CMK (cell line): ENCODE results near the gene HOXB9.
A peak's percentile ranks its signal among the peaks of the same experiment; 100 is the strongest.

Experiments
- DNase-seq: peaks from one replicate; pipeline ENCODE4 v3.0.0-alpha.2; 2010; ENCODE audit warnings: low read depth

Gene HOXB9

DNA sequence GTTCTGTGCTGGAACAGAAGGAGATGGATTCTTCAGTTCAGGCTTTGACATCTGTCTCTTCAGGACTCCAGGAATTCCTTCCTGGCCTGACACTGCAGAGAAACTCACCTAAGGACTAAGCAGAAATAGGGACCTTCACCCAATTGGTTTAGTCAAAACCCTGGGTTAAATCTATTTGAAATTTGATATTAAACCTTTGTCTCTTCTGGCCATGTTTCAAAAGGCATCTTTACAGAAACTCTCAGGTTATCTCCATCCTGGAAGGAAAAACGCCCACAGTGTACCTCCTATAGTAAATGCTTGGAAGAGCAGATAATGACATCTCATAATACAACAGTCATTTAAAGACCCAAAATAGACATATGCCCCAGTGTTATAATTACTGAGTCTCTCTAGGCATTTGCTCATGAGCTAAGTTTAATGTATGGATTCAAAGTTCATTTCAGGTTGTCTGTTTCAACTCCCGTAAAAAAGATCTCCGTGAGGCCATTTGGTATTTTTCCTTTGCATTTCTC is 42.4 kb downstream of the HOXB9 start:
- no peak for DNase-seq

GRCh38 chr17:48582750-48583069 is 43.4 kb downstream of the HOXB9 start:
- DNase-seq, result no peak

DNA sequence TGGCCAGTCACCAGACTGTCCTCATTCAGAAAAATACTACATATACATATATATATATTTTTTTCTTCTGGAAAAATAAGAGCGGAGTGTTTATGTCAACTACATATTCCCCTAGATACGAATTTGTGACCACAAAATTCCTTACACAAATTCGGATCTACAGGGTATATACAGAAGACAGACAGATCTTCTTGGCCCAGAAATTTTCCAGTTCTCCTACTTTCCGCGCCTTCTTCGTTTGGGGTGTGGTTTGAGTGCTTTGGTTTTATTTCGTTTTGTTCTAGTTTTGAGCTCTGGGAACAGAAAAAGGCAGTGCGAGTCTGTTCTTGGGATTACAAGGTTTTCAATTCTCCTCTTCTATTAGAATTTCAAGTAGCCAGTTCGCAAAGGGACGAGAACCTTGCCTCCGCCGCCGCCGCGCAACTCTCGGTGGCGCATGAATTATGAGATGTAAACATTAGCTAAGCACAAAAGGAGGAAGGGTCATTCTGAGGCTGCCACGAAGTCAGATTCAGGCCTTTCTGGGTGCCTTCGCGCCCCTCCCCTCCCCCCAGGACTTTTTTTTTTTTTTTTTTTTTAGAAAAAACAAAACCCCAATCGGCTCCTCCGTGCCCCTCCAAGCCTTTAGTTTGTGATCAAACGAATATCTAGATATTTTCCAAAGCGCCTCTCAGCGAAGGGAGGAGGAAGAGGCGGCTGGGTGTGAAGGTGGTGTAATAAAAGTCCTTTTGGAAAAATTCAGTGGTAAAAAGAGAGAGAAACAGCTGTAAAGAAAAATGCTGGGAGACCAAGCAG is 46.2 kb downstream of the HOXB9 start:
- no peak for DNase-seq

- DNase-seq, result no peak
These were observed 46.7 kb downstream of the HOXB9 start for GRCh38 chr17:48579471-48579759.

DNA sequence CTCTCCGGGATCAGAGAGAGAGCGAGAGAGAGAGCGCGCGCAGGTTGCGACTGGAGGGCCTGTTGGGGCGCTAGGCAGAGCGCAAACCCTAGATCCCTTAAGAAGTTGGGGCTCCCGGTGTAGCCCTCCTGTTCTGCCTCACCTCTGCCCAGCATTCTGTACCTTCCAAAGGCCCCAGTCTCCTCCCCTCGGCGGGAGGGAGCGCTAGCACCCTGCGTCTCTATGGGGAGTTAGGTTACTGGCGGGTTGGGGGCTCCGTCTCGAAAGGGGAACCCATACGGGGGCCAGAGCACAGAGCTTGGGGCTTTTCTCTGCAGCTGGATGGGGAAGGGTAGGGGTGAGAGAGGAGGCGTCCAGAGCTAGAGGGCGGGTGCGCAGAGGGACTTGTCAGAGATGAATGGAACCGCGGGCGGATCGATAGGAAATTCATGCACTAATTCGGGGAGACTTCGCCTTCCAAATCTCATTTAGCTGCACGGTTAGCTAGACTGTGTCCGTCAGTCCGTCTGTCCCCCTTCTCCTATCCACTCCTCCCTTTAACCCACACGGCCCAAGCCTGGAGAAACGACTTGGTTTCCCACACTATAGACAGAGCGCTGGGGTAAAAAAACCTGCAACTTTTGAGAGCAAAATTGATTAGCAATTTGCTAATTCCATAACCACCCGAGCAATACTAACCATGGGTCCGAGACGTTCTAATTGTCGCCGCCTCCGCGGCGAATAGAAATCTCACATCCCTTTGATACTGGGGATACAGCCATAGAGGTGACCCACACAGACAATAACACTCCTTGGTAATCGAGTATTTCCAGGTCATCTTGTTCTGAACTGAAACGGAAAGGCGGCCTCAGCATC is 47.3 kb downstream of the HOXB9 start:
- no peak for DNase-seq

DNA sequence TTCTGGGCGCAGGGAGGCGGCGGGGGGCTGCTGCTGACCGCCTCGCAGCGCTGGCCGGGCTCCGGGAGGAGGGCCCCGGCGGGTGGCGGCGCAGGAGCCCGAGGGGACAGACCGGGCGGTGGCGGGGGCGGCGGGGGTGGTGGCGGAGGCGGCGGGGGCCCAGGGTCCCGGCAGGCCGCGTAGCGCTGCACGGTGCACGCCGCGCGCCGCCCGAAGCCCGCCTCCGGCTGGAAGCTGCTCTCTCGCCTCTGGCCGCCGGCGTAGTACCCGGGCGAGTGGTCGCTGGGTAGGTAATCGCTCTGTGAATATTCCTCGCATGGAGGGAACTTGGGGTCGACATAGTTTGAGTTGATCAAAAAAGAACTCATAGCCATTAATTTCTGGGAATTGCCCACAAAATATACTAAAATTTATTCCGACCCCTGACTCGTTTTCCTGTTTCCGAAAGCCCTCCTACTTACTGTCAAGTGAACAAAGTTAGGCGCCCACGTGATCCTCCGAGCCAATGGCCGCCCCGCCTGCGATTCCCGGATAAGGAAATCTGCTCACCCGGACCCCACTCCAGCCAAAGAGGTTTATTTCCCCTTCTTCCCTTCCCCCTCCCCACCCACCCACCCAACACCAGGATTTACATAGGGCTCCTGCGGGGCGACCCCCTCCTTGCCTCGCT is 48.1 kb downstream of the HOXB9 start, which contains the start of gene HOXB4:
TSS of gene HOXB4 (minus strand) at position 405 of the 670 bp plus-strand sequence. CDS start at position 374, 31 bp downstream.
- DNase-seq, result peak; percentile 81

- DNase-seq, result no peak
These were observed 48.7 kb downstream of the HOXB9 start for GRCh38 chr17:48577330-48577945.

- DNase-seq, result no peak
These were observed 49.5 kb downstream of the HOXB9 start for GRCh38 chr17:48576479-48577309.

GRCh38 chr17:48575673-48576478 is 50.3 kb downstream of the HOXB9 start:
- no peak for DNase-seq

- DNase-seq, result no peak
These were observed 51.0 kb downstream of the HOXB9 start for GRCh38 chr17:48575066-48575582.

GRCh38 chr17:48574505-48575065 is 51.6 kb downstream of the HOXB9 start:
- DNase-seq, result no peak

DNA sequence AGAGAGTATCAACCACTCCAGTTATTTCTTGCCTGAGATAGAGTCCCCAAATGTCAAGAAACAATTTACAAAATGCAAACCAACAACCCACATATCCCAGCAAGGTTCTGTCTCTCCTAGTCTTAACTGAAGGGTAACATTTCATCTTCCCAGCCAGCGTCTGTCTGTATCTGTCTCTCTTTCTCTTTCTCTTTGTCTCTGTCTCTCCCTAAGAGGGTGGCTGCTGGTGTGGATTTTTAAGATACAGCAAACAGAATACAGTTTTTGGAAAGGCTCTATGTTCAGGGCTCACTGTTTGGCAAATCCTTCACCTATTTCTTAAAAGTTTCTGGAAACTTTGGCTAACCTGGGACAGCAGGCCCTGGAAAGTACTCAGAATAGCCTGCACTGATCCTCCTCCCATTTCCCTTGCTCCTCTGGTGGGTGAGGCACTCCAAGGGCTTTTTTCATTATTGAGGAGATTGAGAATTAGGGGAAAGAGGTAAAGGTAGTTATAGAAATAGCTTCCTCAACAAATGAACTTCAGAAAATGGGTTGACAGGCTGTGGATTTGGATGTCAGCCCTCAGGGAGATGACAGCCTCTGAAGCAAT is 54.2 kb downstream of the HOXB9 start:
- no peak for DNase-seq
